Activated CD4-positive, alpha-beta T cell treated with anti-CD3 and anti-CD28 coated beads for 4 hours (primary cell): ENCODE results near the gene KRTAP9-9.
"Not testable (repeated sequence)": the region's sequence is repeated elsewhere in the genome, so short reads cannot be mapped to it uniquely, and the experiment has no call there.

ENCODE experiments used
- DNase-seq, 2 donors: peaks; one replicate each; pipeline ENCODE4 v3.0.0-alpha.2; 2020

Gene KRTAP9-9

DNA sequence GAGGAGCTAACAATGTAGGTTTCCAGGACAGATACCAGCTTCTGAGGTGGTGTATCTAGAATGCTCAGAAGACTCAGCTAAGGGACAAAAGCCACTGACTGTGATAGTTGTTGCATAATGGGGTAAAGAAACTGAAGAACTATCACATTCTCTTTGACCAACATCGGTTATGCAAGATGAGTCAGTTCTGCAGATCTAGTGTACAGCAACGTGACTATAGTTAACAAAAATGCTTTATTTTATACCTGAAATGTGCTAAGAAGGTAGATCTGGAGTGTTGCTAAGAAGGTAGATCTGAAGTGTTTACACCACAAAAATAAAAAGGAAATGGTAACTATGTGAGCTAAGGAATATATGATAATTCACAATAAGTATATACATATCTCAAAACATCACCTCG is 12.5 kb downstream of the KRTAP9-9 start:
- DNase-seq = no peak

DNA sequence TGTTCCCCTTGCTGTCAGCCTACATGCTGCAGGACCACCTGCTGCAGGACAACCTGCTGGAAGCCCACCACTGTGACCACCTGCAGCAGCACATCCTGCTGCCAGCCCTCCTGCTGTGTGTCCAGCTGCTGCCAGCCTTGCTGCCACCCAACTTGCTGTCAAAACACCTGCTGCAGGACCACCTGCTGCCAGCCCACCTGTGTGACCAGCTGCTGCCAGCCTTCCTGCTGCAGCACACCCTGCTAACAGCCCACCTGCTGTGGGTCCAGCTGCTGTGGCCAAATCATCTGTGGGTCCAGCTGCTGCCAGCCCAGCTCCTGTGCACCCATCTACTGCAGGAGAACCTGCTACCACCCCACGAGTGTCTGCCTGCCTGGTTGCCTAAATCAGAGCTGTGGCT is 16.1 kb downstream of the KRTAP9-9 start:
- not testable (repeated sequence) for DNase-seq

DNA sequence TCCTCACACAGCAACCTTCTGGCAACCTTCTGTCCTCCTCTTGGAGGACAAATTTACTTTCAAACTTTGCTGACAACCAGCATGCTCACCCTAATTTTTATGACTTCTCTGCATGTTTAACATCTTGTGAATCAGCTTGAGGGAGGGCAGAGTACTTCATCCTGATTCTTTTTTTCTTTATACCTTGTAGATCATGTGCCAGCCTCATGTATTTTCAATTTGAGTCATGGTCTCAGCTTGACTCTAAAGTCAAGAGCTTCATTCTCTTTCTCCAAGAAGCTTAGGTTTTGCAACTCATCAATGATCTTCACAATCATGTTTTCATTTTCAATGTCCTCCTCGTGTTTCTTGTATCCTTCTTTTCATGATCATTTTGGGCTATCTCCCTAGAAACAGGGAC is 16.7 kb downstream of the KRTAP9-9 start:
- DNase-seq = no peak

DNA sequence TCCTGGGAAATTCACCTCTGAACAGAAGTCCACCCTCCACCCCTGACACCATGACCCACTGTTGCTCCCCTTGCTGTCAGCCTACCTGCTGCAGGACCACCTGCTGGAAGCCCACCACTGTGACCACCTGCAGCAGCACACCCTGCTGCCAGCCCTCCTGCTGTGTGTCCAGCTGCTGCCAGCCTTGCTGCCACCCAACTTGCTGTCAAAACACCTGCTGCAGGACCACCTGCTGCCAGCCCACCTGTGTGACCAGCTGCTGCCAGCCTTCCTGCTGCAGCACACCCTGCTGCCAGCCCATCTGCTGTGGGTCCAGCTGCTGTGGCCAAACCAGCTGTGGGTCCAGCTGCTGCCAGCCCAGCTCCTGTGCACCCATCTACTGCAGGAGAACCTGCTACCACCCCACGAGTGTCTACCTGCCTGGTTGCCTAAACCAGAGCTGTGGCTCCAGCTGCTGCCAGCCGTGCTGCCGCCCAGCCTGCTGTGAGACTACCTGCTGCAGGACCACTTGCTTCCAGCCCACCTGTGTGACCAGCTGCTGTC is 20.5 kb downstream of the KRTAP9-9 start, which contains the start of gene KRTAP9-7:
Gene KRTAP9-7, plus strand, starts transcription at position 51 of the 543 bp plus-strand sequence. Its CDS starts 0 bp downstream, at position 51.
- not testable (repeated sequence) for DNase-seq

DNA sequence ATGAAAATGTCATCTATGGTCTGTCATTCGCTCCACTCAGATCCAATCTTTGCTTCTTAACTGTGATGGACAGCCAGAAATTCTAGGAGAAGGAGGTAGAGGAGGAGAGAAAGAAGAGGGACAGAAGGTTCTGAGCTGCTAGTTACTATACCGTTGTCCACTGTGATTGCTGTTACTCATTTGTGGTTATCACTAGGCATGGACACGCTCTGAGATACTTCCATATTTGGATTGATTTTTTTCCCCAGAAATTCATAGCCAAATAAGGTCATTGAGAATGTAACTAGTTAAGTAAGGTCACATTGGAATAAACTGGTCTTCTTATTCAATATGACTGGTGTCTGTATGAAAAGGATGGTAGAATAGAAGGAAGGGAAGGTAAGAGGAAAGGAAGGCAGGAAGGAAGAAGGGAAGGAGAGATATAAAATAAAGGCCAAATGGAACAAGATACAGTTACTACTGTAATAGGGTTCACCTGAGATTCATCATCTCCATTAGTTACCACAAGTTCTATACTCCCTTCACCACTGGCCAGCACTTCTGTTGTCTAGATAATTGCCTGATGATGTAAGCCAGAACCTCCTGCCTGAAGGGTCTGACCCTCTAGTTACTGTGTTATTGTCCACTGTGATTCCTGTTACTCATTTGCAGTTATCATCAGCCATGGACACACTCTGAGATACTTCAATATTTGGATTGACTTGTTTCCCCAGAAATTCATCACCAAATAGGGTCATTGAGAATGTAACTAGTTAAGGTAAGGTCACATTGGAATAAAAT is 23.2 kb downstream of the KRTAP9-9 start:
- no peak for DNase-seq

DNA sequence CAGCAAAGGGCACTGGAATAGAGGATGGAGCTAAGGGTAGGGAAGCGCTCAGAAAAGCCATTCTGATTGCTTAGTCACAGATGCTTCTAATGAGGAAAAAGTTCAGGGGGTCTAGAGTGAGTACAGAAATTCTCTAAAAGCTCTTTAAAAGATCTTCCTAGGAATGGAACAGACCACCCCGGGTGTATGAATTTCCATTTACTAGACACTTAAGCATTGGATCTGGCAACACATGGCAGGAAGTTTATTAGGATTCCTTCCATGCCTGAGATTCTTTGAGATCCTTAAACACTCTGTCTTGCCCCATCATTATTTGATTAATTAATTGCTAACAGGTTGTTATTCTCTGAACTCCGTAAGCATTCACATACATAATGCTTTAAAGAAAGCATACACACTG is 28.9 kb downstream of the KRTAP9-9 start:
- no peak for DNase-seq

DNA sequence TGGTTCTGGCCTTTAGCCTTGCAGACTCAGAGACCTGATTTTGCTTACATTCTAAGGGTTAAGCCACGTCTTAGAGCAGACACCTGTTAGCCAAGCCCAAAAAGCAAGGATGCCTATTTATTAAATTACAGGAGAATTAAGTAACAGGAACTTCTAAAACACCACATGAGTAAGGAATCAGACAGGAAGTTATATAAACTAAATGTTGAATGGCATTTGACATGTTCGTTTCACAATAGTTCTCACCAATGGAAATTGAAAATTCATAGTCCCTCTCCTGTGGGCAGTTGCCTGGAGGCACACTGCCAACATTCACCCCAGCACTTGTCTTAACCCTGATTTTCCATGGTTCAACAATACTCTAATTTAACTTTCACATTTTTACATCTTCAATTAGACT is 29.4 kb downstream of the KRTAP9-9 start:
- DNase-seq = no peak

DNA sequence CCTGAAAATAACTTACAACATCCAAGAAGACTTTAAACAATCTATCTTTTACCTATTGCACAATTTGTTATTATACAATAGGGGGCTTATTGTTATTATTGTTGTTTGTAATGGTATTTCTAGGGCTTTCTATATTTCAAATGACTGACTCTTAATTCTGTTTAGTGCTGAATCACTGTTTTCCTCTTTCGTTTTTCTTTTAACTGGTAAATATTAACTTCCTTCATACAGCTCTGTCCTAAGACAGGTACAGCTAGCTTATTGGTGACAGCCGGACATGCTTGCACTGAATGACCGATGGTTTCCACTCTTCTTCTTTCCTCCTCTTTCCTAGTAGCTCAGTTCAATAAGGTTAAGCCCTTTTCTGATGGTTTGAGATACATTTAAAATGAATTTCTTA is 31.9 kb downstream of the KRTAP9-9 start:
- no peak for DNase-seq

DNA sequence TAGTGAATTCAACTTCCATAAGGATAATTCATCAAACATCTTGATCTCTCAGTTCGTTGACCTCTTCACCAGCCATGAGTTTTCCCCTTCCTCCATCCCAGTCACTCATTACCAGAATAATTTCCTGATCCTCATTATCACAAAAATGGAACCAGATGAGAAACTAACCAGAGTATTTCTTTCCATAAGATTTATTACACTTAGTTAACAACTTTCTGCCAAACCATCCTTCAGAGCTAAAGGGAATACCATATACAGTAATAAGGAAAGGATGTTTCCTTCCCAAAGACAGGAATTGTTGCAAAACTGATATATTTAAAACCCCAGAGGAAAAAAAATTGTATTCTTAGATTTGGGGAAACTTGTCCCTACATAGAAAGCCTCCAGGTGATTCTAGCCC is 38.8 kb downstream of the KRTAP9-9 start:
- DNase-seq = no peak

DNA sequence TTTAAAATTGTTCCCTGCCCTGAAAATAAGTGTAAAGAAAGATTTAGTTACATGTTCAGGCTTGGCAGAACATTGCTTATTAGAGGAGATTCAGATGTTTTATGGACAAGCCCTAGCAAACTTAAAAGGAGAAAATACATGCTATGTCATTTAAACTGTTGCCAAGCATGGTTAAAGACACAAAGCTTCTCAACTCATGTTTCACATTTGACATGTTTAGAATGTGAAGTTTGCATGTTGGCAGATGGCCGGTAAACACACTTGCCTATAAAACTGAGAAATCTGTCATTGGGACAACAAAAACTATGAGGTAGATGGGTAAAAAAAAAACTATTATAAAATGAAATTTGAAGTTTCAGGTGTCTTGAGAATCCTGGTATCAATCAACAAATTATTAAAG is 41.7 kb downstream of the KRTAP9-9 start:
- DNase-seq = no peak

DNA sequence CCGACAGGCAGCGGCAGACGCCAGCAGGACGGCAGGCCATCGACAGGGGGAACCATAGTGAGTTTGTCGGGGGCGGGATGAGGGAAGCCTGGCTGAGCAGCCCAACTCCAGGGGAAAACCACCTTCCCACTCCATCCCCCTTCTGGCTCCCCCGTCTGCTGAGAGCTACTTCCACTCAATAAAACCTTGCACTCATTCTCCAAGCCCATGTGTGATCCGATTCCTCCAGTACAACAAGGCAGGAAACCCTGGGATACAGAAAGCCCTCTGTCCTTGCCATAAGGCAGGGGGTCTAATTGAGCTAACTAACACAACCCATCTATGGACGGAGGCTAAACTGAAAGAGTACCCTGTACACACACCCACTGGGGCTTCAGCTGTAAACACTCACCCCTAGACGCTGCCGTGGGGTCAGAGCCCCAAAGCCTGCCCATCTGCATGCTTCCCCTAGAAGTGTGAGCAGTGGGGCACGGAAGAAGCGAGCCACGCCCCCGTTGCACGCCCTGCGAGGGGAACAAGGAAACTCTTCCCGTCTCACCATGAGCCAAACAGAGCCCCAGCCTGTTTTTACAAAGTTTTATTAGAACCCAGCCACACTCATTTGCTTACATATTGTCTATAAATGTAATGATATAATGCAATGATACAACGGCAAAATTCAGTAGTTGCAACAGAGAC is 43.4 kb downstream of the KRTAP9-9 start:
- no peak for DNase-seq

DNA sequence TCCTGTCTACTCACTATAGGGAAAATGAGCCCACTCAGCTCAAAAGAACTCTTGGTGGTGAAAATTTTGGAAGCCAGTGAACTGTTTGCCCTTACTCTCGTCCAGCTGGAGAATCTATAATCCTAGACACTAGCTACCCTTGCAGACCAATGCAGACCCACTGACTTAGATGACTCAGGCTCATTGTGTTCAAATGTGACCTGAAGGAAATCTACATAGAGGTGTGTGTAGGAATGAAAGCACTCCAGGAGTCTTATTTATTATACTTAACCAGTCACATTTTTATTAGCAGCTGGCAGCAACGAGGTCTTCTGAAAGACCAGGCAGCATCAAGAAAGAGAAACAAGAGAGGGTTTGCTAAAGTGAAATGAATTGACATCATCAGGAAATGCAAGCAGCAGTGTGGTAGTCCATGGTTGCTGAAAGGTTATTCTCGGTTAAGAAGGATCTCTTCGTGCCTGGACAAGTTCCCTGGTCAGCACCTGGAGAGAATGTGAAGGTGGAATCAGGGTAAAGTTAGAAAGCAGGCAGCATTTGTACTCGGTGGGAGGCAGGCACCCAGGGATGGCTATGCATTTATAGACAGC is 46.1 kb downstream of the KRTAP9-9 start:
- no peak for DNase-seq

DNA sequence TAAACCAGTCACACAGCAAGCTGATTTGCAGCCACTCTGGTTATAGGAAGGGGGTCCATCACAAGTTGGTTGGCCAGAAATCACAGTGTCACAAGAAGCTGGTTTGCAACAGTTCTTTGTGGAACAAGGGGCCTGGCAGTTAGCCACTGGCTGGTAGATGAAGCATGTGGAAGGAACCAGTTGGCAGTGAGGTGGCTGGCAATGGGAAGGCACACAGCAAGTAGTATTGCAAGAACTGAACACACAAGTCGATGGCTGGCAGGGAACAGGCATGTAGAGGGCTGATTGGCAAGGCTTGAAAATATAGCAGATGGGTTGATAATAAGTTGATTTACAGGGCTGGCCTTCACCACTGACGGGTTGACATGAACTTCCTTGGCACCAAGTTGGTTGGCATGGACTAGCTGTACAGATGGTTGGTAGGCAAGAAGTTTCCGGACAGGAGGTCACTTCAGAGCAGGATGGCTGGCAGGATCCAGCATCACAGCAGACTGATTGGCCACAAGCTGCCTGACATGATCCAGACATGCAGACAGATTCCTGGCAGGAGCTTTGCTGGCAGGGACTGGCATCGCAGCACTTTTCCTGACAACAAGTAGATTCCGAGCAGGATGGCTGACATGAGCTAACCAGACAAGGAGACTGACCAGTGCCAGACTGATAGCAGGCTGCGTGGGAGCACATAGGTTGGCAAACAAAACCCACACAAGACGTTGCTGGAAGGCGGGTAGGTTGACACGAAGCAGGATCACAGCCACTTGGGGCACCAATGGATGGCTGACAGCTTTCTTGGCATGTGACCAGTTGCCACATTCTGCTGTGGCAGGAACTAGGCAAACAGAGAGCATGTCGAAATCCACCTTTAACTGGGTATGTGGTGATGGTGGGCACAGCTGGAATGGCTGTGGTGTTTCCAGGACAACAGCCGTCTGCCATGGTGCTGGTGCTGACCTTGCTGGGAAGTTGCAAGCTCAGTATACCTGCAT is 47.0 kb downstream of the KRTAP9-9 start, which contains the start of gene KRTAP29-1:
Gene KRTAP29-1, minus strand, starts transcription at position 936 of the 986 bp plus-strand sequence. Its CDS starts 0 bp downstream, at position 936.
- no peak for DNase-seq

DNA sequence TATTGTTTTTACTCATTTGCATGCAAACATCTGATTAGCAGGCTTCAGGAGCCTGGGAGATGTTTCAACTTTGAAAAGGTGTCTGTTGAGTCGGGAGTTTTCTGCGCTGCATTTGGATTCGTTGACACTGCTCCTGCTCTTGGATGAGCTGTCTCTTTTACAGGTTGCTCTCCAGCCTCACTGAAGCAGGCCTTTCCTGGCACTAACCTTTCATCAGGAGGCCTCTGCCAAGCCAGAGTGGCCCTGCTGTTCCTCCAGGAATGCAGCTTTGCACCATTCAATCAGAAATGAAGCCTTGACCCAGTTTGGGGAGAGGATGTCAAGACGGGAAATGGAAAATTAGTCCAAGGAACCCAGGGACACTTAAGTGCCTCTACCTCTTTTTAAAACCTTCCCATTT is 47.8 kb downstream of the KRTAP9-9 start:
- no peak for DNase-seq

DNA sequence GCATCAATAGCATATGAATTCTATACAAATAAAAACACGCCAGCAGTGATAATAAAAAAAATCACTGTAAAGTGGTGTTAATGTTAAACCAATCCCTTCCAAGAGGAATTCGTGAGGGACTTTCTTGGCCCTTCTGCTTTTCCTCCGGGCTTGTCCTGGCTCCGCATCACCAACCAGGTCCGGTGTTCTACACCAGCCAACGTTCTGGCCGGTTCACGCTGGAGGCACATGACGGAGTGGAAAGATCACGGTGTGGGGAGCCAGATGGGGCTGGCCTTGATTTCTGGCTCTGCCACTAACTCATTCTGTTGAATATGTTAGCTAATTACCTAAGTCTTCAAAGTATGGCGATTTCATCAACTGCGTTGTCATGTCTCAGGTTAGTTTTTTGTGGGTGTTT is 48.9 kb downstream of the KRTAP9-9 start:
- no peak for DNase-seq
